Measurements from ENCODE around the gene PPP1R36. TPM values are rescaled to one million over a fixed set of nuclear protein-coding genes. Genes with fewer than 3 reads are reported as not detected.

Gene PPP1R36
- total and polyA plus RNA-seq, 2 of the 13 experiments (the other 11 are each of a cell fraction or from before 2014, with no cell fraction given) = 0.11 to 0.17 TPM

- TF ChIP-seq E2F1 (CRISPR knock-in tag; IDR thresholded peaks at IDR 0.05) (no peak), PRDM4 (CRISPR knock-in tag; IDR thresholded peaks at IDR 0.05; ENCODE audit: borderline replicate concordance) (no peak), ZNF24 (IDR thresholded peaks at IDR 0.05) (no peak), ZNF350 (CRISPR knock-in tag; IDR thresholded peaks at IDR 0.05; ENCODE audit: borderline replicate concordance, low read depth) (no peak), ZNF552 (CRISPR knock-in tag; IDR thresholded peaks at IDR 0.05; ENCODE audit: borderline replicate concordance) (no peak), SYNCRIP (IDR thresholded peaks at IDR 0.05; ENCODE audit: insufficient read depth, low read depth, low read length) (no peak), NR2F2 (IDR thresholded peaks at IDR 0.05; ENCODE audit: borderline replicate concordance, low read depth) (peak; percentile 15; the same call in 1 of the 2 replicates), ZSCAN9 (CRISPR knock-in tag; IDR thresholded peaks at IDR 0.05; ENCODE audit: borderline replicate concordance) (no peak), TMF1 (CRISPR knock-in tag; IDR thresholded peaks at IDR 0.05; ENCODE audit: low read depth) (peak; percentile 35; the same call in 1 of the 2 replicates), ZNF362 (CRISPR knock-in tag; IDR thresholded peaks at IDR 0.05; ENCODE audit: borderline replicate concordance) (0 out of 2 replicates have a peak, but pooled peaks have one; percentile 7), SMAD3 (CRISPR knock-in tag; IDR thresholded peaks at IDR 0.05) (no peak), ZNF776 (CRISPR knock-in tag; IDR thresholded peaks at IDR 0.05) (no peak), ZNF709 (CRISPR knock-in tag; IDR thresholded peaks at IDR 0.05) (no peak), SIX1 (CRISPR knock-in tag; IDR thresholded peaks at IDR 0.05; ENCODE audit: borderline replicate concordance) (no peak), CHD2 (IDR thresholded peaks at IDR 0.05; ENCODE audit: low read depth, low read length) (no peak), TFDP1 (CRISPR knock-in tag; IDR thresholded peaks at IDR 0.05; ENCODE audit: borderline replicate concordance) (no peak), GTF3A (CRISPR knock-in tag; conservative IDR thresholded peaks at IDR 0.05) (no peak)
Measured at GRCh38 chr14:64504897-64505794, 44.6 kb upstream of the PPP1R36 start (continued).

Data from HepG2 (cell line).